Adrenal gland (tissue), 12 donors: Measurements from ENCODE around the gene IFT27. TPM values are rescaled to one million over a fixed set of nuclear protein-coding genes. Genes with fewer than 3 reads are reported as not detected.

ENCODE experiments used
- DNase-seq, 7 donors: peaks; one replicate each; pipeline ENCODE4 v3.0.0-alpha.2; 2019 to 2020
- H3K27ac ChIP-seq, 5 donors: fragments of 200-600 bp; sonication (generic) in 4 of 5; 1 replicate in 3 of 5; 2 replicates in 2 of 5; pipeline versions ENCODE4 v1.5.1 to v1.8.0; 2016 to 2020; ENCODE audit warnings: mild to moderate bottlenecking in 1 of 5
- H3K27me3 ChIP-seq: fragments of 200-600 bp; 2 replicates; pipeline ENCODE4 v1.8.0; 2021
- H3K36me3 ChIP-seq, 2 donors: fragments of 200-600 bp; replicated peaks in 1 of 2; 1 replicate in 1 of 2; 2 replicates in 1 of 2; pipeline versions ENCODE4 v1.5.1 to v1.8.0; 2018 to 2022
- H3K4me1 ChIP-seq, 2 donors: fragments of 200-600 bp; replicated peaks in 1 of 2; 1 replicate in 1 of 2; 2 replicates in 1 of 2; pipeline versions ENCODE4 v1.5.1 to v1.8.0; 2018 to 2021
- H3K4me3 ChIP-seq, 4 donors: fragments of 200-600 bp; sonication (generic) in 3 of 4; one replicate each; pipeline ENCODE4 v1.5.1; 2016 to 2018
- H3K9me3 ChIP-seq, 3 donors: fragments of 200-600 bp; sonication (generic) in 1 of 3; replicated peaks in 1 of 3; 1 replicate in 2 of 3; 2 replicates in 1 of 3; pipeline versions ENCODE4 v1.5.1 to v1.8.0; 2016 to 2021
- CTCF ChIP-seq, 6 experiments: fragments of 450-650 bp in 4 of 6; fragments of 200-600 bp in 2 of 6; sonication (generic) in 1 of 6; IDR thresholded peaks; 1 replicate in 5 of 6; 2 replicates in 1 of 6; pipeline versions ENCODE4 v1.5.1 to v1.8.0; 2016 to 2021; ENCODE audit warnings: antibody characterized with exemption in 6 of 6, mild to moderate bottlenecking in 2 of 6, moderate library complexity in 1 of 6
- POLR2A ChIP-seq, 2 donors: fragments of 450-650 bp; IDR thresholded peaks; one replicate each; pipeline ENCODE4 v1.6.1; 2017; ENCODE audit warnings: antibody characterized with exemption in 2 of 2, mild to moderate bottlenecking in 2 of 2, moderate library complexity in 1 of 2
- WGBS, 4 donors: extraction: QIAGEN DNeasy Blood & Tissue Kit in 2 of 4; methylation state at CpG; one replicate each; pipeline versions ENCODE4 v1.1.5 to v1.1.7; 2013 to 2017; 5-methylcytosine and 5-hydroxymethylcytosine counted together
- intact Hi-C, 2 donors: fragments of 100-400 bp; cut with DNase I; formaldehyde crosslinking; loops; one replicate each; pipeline versions ENCODE4 v1.14.1 to v1.15.0; 2022 to 2023
- polyA plus RNA-seq, 3 donors: library from polyadenylated mRNA; stranded (reverse); fragments of 200-250 nt in 2 of 3; fragments of 350-450 nt in 1 of 3; fragmentation: Illumina TruSeq in 1 of 3; extraction: RNeasy Lipid Tissue Mini Kit (QIAGEN cat#74804) in 1 of 3; gene quantifications; one replicate each; pipeline ENCODE4 v1.2.3, GENCODE V29; 2013 to 2014
- total RNA-seq, 9 donors: library from RNA; depleted of rRNA in 4 of 9; stranded (reverse); fragments of >200 nt in 4 of 9; fragments of 120-200 nt in 1 of 9; fragmentation: NEBNext Ultra II Directional in 1 of 9; extraction: Animal tissue kit (Norgen Biotek cat#: 25700) in 1 of 9; gene quantifications; one replicate each; pipeline versions ENCODE4 v1.1.0 to v1.2.4, GENCODE V29; 2013 to 2023
- donor health status: healthy with polysubstance abuse.
- donor health status: Bipolar disorder and iron deficiency.
- donor health status: DM: yes; HTN: yes; CAD: no.
- donor health status: DM: no; HTN: no; CAD: no.
- donor health status: DM: no; HTN: no; CAD: no.
- donor health status: DM: yes; HTN: yes; CAD: no.

Gene IFT27
- total and polyA plus RNA-seq, 12 donors: 9.4 to 78.4 (median 37.7) TPM

- Histone ChIP-seq H3K4me1 (no peaks in the 10 kb centered on the region), H3K36me3 (no peaks in the 10 kb centered on the region), H3K9me3 (no peaks in the 10 kb centered on the region), H3K27ac (no peak overlapping the region), H3K4me3 (no peak overlapping the region), H3K27me3 (peaks cover 6% of the 10 kb centered on the region)
- no peak for DNase-seq
- 75 to 89% (median 83%) methylated on average over 9 of the region's 9 CpGs for WGBS, 4 donors
- TF ChIP-seq CTCF (IDR thresholded peaks at IDR 0.05) (no peak), POLR2A (IDR thresholded peaks at IDR 0.05) (no peak)
- intact Hi-C loops: no loop called here
Measured at GRCh38 chr22:36797374-36797773, 21.5 kb upstream of the IFT27 start.

- DNase-seq: no peak
- intact Hi-C loops: no loop called here
- Histone ChIP-seq H3K4me3 (no peak overlapping the region), H3K4me1 (no peaks in the 10 kb centered on the region), H3K27ac (no peak overlapping the region), H3K36me3 (no peaks in the 10 kb centered on the region), H3K9me3 (no peaks in the 10 kb centered on the region), H3K27me3 (peaks cover 6% of the 10 kb centered on the region)
- TF ChIP-seq CTCF (IDR thresholded peaks at IDR 0.05): no peak
- TF ChIP-seq POLR2A (IDR thresholded peaks at IDR 0.05): no peak
- WGBS, 4 donors: 53 to 81% (median 70%) methylated on average over 6 to 7 of the region's 7 CpGs
Measured at GRCh38 chr22:36796552-36797175, 20.7 kb upstream of the IFT27 start.

- peaks cover 6% of the 10 kb centered on the region for H3K27me3 ChIP-seq
- WGBS, 4 donors: 85 to 92% (median 90%) methylated on average over 7 of the region's 7 CpGs
- no peaks in the 10 kb centered on the region for H3K4me1 ChIP-seq
- no peak for DNase-seq
- H3K9me3 ChIP-seq: no peaks in the 10 kb centered on the region
- H3K4me3 ChIP-seq: no peak overlapping the region
- H3K27ac ChIP-seq: no peak overlapping the region
- H3K36me3 ChIP-seq: no peaks in the 10 kb centered on the region
- TF ChIP-seq CTCF (IDR thresholded peaks at IDR 0.05): no peak
- no peak for TF ChIP-seq POLR2A (IDR thresholded peaks at IDR 0.05)
- intact Hi-C loops: no loop called here
Measured at GRCh38 chr22:36795633-36796032, 19.7 kb upstream of the IFT27 start.

GRCh38 chr22:36790648-36791047 is 14.7 kb upstream of the IFT27 start:
- intact Hi-C loops: no loop called here
- no peaks in the 10 kb centered on the region for H3K9me3 ChIP-seq
- peaks cover 7% of the 10 kb centered on the region for H3K27me3 ChIP-seq
- H3K27ac ChIP-seq: no peak overlapping the region
- no peak overlapping the region for H3K4me3 ChIP-seq
- no peaks in the 10 kb centered on the region for H3K4me1 ChIP-seq
- 47 to 56% (median 50%) methylated on average over 6 to 7 of the region's 7 CpGs for WGBS, 4 donors
- no peak for DNase-seq
- H3K36me3 ChIP-seq: no peaks in the 10 kb centered on the region
- TF ChIP-seq CTCF (IDR thresholded peaks at IDR 0.05): no peak
- TF ChIP-seq POLR2A (IDR thresholded peaks at IDR 0.05): no peak
